IMR-90 (cell line): ENCODE measurements around the gene BRD3.

ENCODE experiments used
- CEBPB ChIP-seq: IDR thresholded peaks from 2 replicates; pipeline ENCODE4 v1.6.1; 2012; ENCODE audit warnings: low read depth, low read length, improper control_type of control experiment
- CHD1 ChIP-seq: IDR thresholded peaks from 2 replicates; pipeline ENCODE4 v1.6.1; 2012; ENCODE audit warnings: low read depth, low read length, improper control_type of control experiment
- CTCF ChIP-seq: conservative IDR thresholded peaks from 2 replicates; pipeline ENCODE4 v1.5.1; 2012; ENCODE audit warnings: mild to moderate bottlenecking, low read depth, low read length, improper control_type of control experiment
- FOS ChIP-seq: fragments of 150-350 bp; IDR thresholded peaks from 2 replicates; pipeline ENCODE4 v1.6.1; 2016; ENCODE audit warnings: low read depth, low read length
- MAFK ChIP-seq: IDR thresholded peaks from 2 replicates; pipeline ENCODE4 v1.6.1; 2012; ENCODE audit warnings: low read depth, low read length, improper control_type of control experiment
- MXI1 ChIP-seq: IDR thresholded peaks from 2 replicates; pipeline ENCODE4 v1.6.1; 2012; ENCODE audit warnings: low read depth, mild to moderate bottlenecking, low read length, moderate library complexity, borderline replicate concordance
- NFE2L2 ChIP-seq: fragments of 150-350 bp; IDR thresholded peaks from 2 replicates; pipeline ENCODE4 v1.6.1; 2016; ENCODE audit warnings: low read depth, mild to moderate bottlenecking, low read length
- POLR2A ChIP-seq: IDR thresholded peaks from 2 replicates; pipeline ENCODE4 v1.6.1; 2012; ENCODE audit warnings: mild to moderate bottlenecking, low read depth, low read length
- RAD21 ChIP-seq: IDR thresholded peaks from 2 replicates; pipeline ENCODE4 v1.6.1; 2012; ENCODE audit warnings: low read length, improper control_type of control experiment
- RFX5 ChIP-seq: IDR thresholded peaks from 2 replicates; pipeline ENCODE4 v1.8.0; 2012; ENCODE audit warnings: low read depth, mild to moderate bottlenecking, low read length, moderate library complexity
- USF2 ChIP-seq: fragments of 150-350 bp; IDR thresholded peaks from 2 replicates; pipeline ENCODE4 v1.6.1; 2017; ENCODE audit warnings: mild to moderate bottlenecking, antibody characterized with exemption, low read length, low read depth

- TF ChIP-seq MAFK (no peak), POLR2A (no peak), CTCF (no peak), RAD21 (no peak), CEBPB (no peak), FOS (no peak), CHD1 (no peak), RFX5 (no peak), NFE2L2 (no peak), USF2 (no peak), MXI1 (no peak)
Observed at GRCh38 chr9:134010310-134011173, 57.3 kb downstream of the BRD3 start.
